HG02852 (cell line): ENCODE results near the gene HIVEP1.

Experiments
- ATAC-seq: cut with Tn5 transposase; IDR thresholded peaks from one replicate; pipeline ENCODE4 v1.9.1; 2021; ENCODE audit warnings: mild to moderate bottlenecking, moderate library complexity; ENCODE audit not compliant: unreplicated experiment

The HIVEP1 gene

DNA sequence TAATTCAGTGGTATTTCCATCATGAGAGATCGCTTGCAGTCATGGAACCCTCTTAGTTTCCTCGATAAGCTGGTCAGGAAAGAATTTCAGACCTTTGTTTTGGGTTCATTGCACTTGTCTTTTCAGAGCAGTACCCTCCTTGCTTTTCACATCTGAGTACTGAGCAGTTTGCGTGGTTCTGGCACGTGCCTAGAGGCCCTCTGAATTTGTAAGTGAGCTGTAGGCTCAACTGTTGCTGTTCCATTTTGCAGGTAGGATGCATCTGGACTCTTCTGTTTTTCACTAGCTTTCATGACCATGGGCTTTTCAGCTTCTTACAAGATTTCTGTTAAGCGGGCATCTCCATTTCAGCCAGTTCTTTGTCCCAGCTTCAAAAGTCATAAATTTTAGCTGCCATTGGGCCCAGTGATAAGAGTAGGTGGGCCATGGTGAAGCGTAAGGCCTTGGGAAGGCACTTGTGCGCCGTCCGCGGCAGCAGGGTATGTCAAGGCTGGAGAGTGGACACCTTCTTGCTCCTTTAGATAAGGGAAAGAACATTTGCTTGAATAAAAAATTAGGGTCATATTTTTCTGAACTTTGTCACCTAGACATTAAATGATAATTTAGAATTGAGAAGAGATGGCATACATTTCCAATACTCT lies 35.8 kb downstream of the HIVEP1 start:
- no peak for ATAC-seq

DNA sequence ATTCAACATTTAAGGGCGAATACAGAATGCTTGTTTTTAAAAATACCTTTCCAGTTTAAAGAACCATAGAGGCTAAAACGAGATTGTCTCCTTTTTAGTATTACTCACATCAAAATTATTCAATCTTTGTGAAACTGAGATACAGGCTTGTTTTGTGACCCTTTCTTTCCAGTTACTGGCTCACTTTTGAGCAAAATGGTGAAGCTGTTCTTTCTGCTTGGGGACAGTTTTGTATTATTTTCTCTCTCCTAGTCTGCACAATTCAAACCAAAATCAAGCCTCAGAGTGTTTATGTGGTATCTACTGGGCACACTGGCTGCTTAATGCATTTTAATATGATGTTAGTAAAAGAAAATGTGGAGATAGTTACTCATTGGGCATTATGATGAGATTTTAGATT lies 36.5 kb downstream of the HIVEP1 start:
- no peak for ATAC-seq

DNA sequence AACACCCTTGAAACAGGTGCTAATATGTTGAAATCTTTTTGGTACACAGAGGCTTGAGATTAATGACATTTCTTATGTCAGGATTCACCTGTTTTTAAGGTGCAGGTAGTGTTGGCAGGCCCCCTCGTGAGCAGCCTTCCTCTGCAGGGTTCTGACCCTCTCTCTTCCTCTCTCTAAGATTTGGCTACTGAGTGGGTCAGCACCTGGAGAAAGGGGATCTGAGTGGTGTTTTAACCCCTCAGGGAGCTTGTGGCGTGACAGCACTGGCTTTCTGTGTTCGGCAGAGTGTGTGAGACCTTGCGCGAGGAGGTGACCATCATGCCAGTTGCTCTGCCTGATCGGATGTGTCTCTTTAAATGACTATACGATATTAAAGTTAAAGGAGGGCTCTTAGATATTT lies 37.1 kb downstream of the HIVEP1 start:
- ATAC-seq, result peak; percentile 34

DNA sequence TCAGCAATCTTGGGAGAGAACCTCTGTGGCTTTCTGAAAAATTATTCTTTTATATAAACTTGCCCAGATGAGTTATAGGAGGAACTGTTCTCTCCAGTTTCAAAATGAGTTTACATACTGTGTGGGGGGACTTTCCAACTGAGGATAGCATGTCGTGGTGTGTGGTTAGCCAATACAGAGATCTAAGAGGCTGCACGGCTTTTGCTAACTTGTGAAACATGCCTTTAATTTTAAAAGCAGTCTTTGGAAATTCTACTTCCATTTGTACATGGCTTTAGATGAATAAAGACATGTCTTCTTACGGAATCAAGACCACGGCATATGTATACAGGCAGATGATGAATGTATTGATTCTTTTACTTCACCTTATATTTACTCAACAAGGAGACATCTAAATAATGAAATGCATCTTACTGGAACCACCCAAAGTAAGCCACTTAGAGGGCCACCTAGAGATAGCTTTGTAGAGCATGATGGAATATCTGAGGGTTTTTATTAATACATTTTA lies 39.8 kb downstream of the HIVEP1 start:
- peak; percentile 85 for ATAC-seq

DNA sequence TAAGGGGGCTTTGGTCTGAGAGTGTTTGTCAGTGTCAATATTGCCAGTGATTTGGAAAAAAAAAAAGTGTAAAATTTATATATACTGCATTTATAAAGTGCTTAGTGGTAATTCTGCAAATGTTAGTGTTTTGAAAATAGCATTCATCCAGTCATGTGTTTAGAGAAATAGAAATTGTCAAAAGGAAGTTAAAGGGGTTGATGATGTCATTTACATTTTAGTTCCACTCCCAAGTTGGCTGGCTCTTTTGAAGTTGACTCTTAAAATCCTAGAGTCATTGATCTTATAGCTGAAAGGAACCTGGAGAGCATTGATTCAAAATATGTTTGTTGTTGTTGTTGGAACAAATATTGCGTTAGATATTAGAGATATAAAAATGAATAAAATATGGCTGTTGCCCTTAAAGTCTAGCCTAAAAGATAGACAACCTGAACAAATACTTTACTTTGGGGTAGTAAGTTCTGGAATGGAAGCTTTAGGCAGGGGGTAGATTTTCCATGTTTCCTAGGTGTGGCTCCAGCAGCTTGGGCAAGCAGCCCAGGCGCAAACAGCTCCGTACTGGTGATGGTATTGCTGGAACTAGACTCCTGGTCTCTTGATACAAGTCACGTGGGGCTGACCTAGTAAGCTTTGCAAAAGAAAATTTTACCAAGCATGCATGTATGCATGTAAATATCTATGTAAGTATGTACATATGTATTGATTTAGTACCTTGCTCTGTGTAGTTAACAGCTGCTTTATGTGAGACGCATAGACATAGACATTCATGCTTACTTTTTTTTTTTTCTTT lies 46.3 kb downstream of the HIVEP1 start:
- no peak for ATAC-seq

DNA sequence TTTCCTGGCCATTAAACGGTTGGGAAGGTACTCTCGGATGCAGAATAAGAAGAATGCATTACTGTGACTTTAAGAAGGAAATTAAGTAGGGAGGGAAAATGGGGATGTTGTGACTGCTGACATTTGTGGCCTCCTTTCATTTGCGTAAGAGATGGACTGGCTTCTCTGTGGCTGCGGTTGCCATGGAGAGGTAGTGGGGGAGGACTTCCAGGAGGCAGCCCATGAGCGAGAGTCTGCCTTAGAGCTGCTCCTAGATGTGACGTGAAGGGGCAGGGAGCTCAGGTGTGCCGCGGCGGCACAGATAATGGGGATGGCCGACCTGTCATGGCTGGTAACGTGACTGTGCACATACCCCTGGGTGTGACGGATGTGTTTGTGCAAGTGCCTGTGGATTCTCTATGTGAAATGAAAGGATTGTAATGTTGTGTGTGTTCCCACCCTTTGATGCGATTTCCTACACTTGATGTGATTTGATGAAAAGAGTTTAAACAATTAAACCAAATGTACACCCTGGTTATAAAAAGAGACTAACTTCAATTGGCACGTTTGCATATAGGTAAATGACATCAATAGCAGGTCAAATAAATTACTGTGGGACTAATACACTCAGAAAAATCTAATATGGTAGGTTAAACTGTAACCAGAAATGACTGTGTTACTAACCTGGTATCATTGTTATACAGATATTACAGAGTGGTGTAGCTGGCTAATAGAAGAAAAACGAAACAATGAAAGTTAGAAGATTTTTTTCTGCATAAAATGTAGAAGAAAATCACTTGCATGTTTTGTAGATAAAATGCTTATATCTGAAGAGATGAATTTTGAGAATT lies 48.9 kb downstream of the HIVEP1 start:
- peak; percentile 91 for ATAC-seq

DNA sequence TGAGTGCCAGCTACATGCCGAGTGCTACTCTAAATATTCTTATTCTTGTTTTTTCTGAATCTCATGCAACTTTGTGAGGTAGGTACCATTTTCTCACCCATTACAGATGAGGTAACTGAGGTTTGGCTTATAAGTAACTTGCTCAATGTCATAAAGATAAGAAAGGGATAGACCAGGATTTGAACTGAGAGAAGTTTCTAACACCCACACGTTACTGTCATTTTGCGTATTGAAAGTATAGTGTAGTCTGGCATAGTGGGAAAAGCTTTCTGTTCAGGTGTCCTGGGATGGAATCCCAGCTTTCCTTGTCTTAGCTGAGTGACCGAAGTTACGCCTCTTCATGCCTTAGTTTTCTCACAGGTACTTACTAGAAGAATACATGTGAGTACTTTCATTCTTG lies 50.5 kb downstream of the HIVEP1 start:
- ATAC-seq, result no peak

DNA sequence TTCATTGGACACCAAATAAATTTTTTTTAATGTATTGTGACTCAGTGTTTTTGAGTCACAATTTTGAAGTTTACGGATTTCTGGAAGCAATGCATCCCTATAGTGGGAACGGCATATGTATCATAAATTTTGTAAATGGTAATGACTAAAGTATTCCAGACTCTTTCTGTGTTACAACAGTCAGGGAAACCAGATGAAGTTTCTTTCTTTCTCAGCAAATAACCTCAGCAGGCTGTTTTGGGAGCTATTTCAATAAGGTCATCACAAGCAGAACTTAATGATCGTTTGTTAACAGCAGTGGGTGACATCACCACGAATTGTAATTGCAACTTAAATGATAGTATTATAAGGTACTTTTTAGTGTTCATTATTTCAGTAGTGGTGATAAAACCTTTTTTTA lies 52.0 kb downstream of the HIVEP1 start:
- no peak for ATAC-seq

DNA sequence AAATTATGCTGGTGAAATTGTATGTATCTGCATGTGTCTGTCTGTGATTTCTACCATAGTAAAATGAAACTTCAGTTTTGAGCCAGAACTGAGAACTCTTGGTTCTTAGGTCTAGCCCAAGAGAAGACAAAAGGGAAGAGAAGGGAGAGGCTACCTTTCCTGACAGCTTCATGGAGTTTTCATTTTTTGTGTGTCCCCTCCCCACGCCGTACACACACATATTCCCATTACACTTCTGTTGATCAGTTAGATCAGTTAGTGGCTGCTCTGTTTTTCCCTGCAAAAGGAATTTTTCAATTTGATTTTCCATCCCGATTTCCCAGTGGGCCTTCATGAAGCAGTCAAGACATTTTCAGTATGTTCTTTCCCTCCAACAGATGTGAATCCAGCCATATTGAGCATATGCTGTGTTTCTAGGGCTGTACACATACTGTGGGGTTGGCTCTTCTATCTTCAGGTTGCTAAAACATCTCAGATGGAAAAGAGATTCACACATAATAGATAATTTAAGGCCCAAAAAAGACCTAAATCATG lies 52.5 kb downstream of the HIVEP1 start:
- ATAC-seq, result no peak

DNA sequence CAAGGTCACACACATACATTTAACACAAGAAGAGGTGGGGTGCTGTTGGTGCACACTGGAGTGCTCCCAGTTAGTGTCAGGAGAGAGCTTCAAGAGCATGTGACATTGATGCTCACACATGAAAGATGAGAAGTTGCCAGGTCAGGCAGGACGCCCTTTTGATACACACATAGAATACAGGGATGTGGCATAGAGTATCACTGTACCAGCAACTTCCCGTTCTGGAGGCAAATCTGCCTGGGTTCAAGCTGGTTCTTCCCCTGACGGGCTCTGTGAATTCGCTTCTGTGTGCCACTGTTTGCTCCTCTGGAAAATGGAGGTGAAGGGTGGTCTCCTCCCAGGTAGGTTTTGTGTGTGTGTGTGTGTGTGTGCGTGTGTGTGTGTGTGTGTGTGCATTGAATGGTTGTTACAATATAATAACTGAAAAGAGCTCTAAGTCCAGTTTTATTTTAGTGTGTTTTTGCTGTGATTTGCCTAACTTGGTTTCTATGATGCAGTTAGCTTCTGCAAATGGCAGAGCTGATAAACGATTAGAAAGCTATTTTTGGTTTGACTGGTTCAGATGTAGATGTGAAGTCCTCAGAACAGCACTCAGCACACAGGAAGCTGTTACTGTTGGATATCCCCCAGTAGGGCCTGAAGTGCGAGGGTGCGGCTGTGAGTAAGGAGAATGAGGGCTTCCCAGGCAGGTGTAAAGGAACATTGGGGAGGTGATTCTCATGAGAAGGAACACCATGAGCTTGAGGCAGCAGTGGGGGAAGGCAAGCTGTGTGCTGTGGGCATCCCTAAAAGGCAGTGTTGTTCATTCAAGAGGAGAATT lies 53.4 kb downstream of the HIVEP1 start:
- peak; percentile 54 for ATAC-seq

DNA sequence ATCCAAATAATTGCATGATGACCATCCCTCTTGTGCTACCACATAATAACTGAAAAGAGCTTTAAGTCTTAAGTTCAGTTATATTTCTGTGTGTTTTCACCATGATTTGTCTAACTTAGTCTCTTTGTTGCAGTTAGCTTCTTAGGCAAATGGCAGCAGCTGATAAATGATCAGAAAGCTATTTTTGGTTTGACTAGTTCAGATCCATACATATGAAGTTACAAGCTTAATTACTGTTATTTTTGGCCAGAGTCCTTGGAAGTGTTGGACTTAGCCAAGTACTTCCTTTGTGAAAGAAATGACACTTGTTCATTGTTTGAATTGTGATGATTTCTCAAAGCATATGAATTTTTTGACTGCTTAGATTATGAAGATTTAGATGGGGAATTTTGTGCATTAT lies 54.2 kb downstream of the HIVEP1 start:
- no peak for ATAC-seq

DNA sequence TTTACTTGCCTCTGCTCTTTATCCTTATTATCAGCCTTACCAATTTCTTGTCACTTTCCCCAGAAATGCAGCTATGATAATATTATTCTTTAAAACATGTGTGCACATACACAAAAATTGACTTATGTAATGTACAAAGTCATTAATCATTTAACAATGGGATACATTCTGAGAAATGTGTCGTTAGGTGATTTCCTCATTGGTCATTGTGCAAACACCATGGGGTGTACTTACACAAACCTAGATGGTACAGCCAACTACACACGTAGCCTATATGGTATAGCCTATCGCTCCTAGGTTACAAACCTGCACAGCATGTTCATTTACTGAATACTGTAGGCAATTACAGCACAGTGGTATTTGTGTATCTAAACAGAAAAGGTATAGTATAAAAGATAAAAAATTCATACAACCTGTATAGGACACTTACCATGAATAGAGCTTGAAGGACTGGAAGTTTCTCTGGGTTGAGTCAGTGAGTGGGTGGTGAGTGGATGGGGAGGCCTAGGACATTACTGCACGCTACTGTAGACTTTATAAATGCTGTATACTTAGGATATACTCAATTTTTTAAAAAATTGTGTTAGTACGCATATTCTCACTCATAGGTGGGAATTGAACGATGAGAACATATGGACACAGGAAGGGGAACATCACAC lies 56.9 kb downstream of the HIVEP1 start:
- no peak for ATAC-seq

DNA sequence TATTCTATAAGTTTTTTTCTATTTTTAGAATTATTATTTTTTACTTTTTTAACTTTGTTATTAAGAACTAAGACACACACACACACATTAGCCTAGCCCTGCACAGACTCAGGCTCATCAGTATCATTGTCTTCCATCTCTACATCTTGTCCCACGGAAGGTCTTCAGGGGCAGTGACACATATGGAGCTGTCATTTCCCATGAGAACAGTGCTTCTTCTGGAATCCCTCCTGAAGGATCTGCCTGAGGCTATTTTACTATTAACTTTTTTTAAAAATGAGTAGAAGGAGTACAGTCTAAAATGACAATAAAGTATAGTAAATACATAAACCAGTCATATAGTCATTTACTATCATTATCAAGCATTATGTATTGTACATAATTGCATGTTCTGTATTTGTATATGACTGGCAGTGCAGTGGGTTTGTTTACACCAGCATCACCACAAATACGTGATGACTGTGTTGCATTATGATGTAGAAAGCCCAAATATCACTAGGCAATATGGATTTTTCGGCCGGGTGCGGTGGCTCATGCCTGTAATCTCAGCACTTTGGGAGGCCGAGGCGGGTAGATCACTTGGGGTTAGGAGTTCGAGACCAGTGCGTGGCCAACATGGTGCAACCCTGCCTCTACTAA lies 57.9 kb downstream of the HIVEP1 start:
- ATAC-seq, result no peak

DNA sequence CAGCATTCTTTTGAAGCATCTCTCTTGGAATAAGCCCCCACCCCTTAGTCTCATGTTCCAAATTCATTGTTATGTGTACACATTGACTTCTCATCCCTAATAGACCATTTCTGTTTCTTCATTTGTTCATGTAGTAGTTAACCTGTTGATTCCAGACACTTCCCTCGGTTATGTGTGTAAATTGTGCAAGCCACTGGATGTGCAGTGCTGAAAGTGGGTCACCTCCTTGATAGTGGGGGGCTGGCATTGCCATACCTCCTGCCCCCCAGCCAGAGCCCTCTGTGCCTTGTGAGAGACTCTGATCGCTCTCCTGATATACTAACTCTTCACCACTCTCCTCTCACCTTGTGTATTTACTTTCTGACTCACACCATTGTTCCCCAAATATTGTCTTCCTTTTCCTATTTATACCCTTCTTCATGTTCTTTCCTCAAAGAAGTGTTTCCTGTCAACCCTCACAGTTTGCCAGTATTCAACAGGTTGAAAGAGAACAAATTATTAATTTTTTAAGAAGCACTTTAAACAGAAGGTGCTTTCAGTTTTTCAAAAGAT lies 59.0 kb downstream of the HIVEP1 start:
- ATAC-seq, result no peak

DNA sequence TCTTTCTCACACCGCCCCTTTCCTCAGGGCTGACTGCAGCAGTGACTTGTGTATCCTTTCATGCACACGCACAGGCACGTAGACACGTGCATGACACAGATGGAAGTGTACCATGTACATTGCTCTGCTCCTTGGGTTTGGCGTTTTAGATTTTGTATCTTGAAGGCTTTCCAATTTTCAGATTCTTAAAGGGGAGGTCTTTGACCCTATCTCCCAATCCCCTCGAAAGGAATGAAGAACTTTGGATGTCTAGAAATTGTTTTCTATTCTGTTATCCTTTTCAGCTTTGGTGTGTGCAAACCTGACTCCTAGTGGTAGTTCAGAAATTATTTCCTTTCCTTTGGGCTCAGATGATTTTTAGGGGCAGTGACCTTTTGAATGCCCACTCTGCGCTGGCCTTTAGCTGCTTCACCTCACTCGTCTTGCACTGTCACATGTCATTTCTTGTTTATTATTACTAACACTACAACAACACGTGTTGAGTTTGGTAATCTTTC lies 63.0 kb downstream of the HIVEP1 start:
- no peak for ATAC-seq

DNA sequence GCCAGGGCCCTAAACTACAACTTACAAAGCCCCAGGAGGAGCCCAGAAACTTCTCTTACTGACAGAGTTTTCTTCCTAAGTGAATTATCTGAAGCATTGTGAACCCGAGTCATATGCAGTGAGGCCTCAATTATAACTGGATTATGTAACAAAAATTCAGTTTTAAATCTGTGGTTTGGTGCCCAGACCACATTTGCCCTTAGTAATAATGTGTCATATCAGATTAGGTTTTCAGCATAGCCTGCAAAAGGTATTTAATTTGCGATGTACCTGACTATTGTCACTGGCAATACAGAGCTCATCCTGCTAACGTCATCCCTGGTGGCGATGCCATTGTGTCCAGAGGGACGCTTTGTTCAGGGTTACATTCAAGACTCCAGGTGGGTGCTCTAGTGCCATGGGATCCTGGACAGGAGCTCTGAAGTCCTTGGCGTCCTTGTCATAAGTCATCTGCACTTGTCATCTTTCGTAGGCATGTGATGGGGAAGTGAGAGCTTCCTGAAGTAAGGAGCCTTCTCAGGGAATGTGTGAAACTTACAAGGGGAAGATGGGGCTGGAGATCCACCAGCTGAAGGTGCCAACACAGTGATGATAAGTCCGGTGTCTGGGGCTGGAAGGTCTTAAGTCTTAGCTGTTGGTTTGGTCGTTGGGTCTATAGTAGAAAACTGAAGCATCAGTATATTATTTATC lies 65.1 kb downstream of the HIVEP1 start:
- no peak for ATAC-seq

DNA sequence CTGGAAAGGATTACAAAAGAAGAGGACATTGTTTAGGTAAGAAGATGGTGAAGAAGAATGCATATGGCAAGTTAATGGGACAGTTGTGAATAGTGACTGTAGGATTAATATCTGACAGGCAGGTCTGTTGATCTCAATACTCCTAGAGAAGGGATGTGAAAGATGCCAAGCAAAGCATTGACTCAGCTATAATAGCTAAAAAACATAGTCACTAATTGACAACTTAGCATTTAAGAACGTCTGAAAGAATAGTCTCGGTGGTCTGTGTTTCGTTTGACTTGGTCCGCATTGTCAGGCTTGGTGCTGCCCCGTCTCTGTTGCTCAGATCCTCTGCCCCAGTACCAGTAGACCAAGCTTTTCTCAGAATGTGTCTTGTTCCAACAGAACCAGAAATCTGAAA lies 65.9 kb downstream of the HIVEP1 start:
- ATAC-seq, result no peak

DNA sequence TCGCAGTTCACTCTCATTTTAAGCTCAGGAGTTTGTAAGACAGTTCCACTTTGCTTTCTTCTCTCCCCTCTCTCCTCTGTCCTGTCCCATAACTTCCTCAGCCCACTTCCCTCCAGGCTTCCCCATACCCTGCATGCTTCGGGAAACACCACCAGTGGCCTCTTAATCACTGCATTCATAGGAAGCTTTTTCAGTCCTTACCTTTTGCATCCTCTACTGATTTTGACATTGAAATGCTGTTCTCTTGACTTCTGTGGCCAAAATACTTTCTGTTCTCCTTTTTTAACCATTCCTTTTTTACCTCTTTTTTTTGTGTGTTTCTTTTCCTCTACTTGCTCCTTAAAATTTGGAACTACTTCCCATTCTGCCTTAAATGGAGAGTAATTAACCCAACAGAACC lies 69.7 kb downstream of the HIVEP1 start:
- ATAC-seq, result peak; percentile 44
